ENCODE data around the gene SRSF5.

SRSF5 gene

GRCh38 chr14:69803753-69804152 lies 36.8 kb downstream of the SRSF5 start:
- DNase-seq (ENCODE audit: extremely low read depth, low read depth), result no peak
- no peak overlapping the region for H3K4me3 ChIP-seq (replicated peaks; ENCODE audit: low read depth, low read length)
- TF ChIP-seq, protein P1, sequence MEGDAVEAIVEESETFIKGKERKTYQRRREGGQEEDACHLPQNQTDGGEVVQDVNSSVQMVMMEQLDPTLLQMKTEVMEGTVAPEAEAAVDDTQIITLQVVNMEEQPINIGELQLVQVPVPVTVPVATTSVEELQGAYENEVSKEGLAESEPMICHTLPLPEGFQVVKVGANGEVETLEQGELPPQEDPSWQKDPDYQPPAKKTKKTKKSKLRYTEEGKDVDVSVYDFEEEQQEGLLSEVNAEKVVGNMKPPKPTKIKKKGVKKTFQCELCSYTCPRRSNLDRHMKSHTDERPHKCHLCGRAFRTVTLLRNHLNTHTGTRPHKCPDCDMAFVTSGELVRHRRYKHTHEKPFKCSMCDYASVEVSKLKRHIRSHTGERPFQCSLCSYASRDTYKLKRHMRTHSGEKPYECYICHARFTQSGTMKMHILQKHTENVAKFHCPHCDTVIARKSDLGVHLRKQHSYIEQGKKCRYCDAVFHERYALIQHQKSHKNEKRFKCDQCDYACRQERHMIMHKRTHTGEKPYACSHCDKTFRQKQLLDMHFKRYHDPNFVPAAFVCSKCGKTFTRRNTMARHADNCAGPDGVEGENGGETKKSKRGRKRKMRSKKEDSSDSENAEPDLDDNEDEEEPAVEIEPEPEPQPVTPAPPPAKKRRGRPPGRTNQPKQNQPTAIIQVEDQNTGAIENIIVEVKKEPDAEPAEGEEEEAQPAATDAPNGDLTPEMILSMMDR (IDR thresholded peaks at IDR 0.05; ENCODE audit: low read depth, low read length, missing control alignments), result no peak

GRCh38 chr14:69804902-69805301 lies 38.0 kb downstream of the SRSF5 start:
- H3K4me3 ChIP-seq (replicated peaks; ENCODE audit: low read depth, low read length), result no peak overlapping the region
- DNase-seq (ENCODE audit: extremely low read depth, low read depth), result no peak
- TF ChIP-seq, protein P1 (IDR thresholded peaks at IDR 0.05; ENCODE audit: low read depth, low read length, missing control alignments), result no peak

- TF ChIP-seq, protein P1 (IDR thresholded peaks at IDR 0.05; ENCODE audit: low read depth, low read length, missing control alignments), result no peak
- no peak for DNase-seq (ENCODE audit: extremely low read depth, low read depth)
- no peak overlapping the region for H3K4me3 ChIP-seq (replicated peaks; ENCODE audit: low read depth, low read length)
Observed at GRCh38 chr14:69807192-69807591, 40.2 kb downstream of the SRSF5 start.

DNA sequence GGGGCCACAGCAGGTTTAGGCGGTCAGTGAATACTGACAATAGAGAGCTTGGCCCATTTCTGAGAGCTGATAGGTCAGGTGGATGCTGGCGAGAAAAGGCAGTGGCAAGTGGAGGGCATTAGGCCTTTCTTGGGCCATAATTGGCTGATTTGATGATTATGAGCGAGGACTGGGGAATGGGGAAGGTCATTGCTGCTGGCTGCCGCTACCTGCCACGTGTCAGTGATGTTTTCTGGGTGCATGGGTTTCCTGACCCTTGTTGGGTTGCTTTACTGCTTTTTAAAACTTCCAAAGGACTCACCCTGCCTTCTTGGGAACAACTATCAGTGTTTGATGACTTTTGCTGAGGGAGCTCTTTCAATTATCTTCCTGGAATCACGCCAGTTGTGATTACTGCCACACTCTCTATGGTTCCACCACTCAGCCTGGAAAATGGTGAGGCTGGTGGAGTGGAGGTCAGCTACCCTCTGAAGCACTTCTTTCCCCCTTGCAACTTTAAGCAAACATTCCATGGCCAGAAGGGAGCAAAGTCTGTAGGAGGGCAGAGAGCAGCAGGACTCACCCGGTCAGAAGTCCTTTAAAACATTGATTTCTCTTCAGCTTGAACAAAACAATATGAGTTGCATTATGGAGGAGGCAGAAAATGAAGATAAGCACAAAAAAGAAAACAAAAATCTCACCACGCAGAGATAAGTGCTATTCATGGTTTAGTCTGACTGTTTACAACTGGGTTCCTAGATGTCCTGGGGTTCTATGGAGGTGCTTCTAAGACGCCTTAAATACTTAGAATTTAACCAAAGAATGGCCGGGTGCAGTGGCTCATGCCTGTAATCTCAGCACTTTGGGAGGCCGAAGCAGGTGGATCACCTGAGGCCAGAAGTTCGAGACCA lies 42.2 kb downstream of the SRSF5 start:
- no peak overlapping the region for H3K4me3 ChIP-seq (replicated peaks; ENCODE audit: low read depth, low read length)
- TF ChIP-seq, protein P1 (IDR thresholded peaks at IDR 0.05; ENCODE audit: low read depth, low read length, missing control alignments), result no peak
- DNase-seq (ENCODE audit: extremely low read depth, low read depth), result no peak

DNA sequence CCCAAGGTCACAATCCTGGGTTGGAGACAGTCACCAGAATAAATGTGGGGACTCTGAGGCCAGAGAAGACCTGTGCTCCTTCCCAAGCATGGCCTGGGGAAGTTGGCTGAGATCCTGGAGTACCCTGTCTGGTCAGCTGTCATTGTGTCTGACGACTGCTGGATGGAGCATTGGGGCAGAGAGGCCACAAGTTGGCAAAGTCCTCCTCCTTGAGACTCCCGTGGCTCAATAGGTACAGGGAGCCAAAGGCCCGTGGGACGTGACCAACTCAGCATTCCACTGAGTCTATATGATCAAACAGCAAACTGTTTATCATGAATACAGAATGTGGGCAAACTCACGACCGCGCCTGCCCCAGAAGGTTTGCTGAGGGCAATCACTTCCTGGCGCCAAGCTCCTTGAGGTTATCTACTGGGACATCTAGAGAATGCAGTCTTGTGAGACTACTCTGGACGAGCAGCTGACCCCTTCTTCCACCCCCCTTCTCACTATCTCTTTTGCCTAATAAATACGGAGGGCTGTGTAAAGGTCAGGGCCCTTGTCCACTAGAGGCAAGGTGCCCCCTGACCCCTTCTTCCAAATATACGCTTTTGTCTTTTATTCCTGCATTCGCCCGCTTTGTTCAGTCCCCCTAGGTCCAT lies 44.4 kb downstream of the SRSF5 start:
- TF ChIP-seq, protein P1 (IDR thresholded peaks at IDR 0.05; ENCODE audit: low read depth, low read length, missing control alignments), result no peak
- DNase-seq (ENCODE audit: extremely low read depth, low read depth), result no peak
- H3K4me3 ChIP-seq (replicated peaks; ENCODE audit: low read depth, low read length), result no peak overlapping the region

DNA sequence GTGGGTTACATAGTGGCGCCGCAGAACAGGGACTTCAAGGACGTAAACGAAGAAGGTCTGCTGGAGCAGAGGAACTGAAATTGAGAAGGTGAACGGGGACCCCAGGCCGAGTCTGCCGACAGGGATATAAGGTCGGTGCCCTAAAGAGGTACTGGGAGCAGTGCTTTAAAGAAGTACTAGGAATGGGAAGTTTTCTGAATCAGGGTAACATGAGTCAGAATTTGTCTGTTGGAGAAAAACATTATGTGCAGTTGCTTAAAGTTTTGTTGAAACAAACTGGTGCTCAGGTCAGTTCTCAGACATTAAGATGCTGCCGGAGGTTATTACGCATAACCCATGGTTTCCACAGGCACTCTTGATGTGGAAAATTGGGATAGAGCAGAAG lies 44.9 kb downstream of the SRSF5 start:
- H3K4me3 ChIP-seq (replicated peaks; ENCODE audit: low read depth, low read length), result no peak overlapping the region
- DNase-seq (ENCODE audit: extremely low read depth, low read depth), result no peak
- TF ChIP-seq, protein P1 (IDR thresholded peaks at IDR 0.05; ENCODE audit: low read depth, low read length, missing control alignments), result no peak

Measured in HFF-Myc (cell line).